SJCRH30 (cell line): ENCODE results near the gene ZSCAN20. TPM values are rescaled to one million over a fixed set of nuclear protein-coding genes. Genes with fewer than 3 reads are reported as not detected.

Source experiments
- DNase-seq, 2 experiments: peaks; one replicate each; pipeline ENCODE4 v3.0.0-alpha.2; 2015 to 2020
- H3K27ac ChIP-seq: fragments of 250-450 bp; sonication (Bioruptor Pico); 2 replicates; pipeline ENCODE4 v1.5.1; 2020; ENCODE audit warnings: mild to moderate bottlenecking, moderate library complexity
- H3K27me3 ChIP-seq: fragments of 250-450 bp; sonication (Bioruptor Pico); 2 replicates; pipeline ENCODE4 v1.5.1; 2020; ENCODE audit warnings: mild to moderate bottlenecking, moderate library complexity
- H3K36me3 ChIP-seq: fragments of 250-450 bp; sonication (Bioruptor Pico); 2 replicates; pipeline ENCODE4 v1.5.1; 2020; ENCODE audit warnings: mild to moderate bottlenecking, moderate library complexity
- H3K4me1 ChIP-seq: fragments of 250-450 bp; sonication (Bioruptor Pico); 2 replicates; pipeline ENCODE4 v1.5.1; 2020; ENCODE audit warnings: mild to moderate bottlenecking, moderate library complexity
- H3K4me3 ChIP-seq: fragments of 250-450 bp; sonication (Bioruptor Pico); 2 replicates; pipeline ENCODE4 v1.5.1; 2020; ENCODE audit warnings: mild to moderate bottlenecking, moderate library complexity
- H3K9me3 ChIP-seq: fragments of 250-450 bp; sonication (Bioruptor Pico); replicated peaks from 2 replicates; pipeline ENCODE4 v1.5.1; 2020; ENCODE audit warnings: mild to moderate bottlenecking, moderate library complexity
- total RNA-seq: library from RNA; depleted of rRNA; stranded (reverse); fragments of >200 nt; shearing (Covaris generic); gene quantifications from 2 replicates; pipeline ENCODE4 v1.2.3, GENCODE V29; 2014; rRNA removed

Gene ZSCAN20
- total RNA-seq: 7.2 and 9.4 TPM in 2 replicates

DNA sequence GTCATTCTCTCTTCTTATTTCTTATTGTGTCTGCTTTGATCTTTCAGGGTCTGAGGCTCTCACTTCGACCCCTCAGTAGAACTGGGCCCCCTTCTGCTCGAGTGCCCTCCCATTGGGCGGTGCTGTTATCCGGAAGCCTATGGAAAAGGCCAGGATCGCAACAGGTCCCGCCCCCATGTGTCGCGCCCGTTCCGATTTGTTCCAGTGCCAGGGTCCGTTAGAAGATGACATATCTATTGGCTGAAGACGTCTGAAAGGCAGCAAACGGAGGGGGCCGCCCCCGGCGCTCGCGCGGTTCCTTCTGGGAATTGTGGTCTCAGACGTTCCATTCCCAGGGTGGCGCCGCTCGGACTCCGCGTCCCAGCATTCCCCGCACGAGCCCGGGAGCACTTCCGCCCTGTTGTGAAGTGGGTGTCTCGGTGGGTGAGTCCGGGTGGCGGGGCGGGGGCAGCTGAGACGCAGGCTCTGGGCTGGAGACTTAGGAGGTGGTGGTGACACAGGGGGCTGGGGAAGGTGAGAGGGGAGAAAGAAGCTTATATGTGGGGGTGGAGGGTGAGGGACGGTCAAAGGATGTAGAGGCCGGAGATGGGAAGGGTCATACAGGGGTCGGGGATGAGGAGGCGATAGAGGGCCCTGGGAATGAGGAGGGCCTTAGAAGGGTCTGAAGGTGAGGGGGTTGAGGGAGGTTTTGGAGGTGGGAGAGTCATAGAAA is at the start of gene ZSCAN20:
ZSCAN20 (plus strand) TSS at position 377 of the 712 bp plus-strand sequence. CDS start 6,644 bp downstream, outside the sequence.
- Histone ChIP-seq H3K36me3 (0 out of 2 replicates have a peak, but pooled peaks cover 2% of the 10 kb centered on the region), H3K4me1 (peaks cover 17% of the 10 kb centered on the region), H3K9me3 (no peaks in the 10 kb centered on the region), H3K27ac (peak within 1 kb of the TSS; percentile 56), H3K27me3 (no peaks in the 10 kb centered on the region), H3K4me3 (peak within 1 kb of the TSS; percentile 72)
- DNase-seq: peak; percentile 99 to 100

DNA sequence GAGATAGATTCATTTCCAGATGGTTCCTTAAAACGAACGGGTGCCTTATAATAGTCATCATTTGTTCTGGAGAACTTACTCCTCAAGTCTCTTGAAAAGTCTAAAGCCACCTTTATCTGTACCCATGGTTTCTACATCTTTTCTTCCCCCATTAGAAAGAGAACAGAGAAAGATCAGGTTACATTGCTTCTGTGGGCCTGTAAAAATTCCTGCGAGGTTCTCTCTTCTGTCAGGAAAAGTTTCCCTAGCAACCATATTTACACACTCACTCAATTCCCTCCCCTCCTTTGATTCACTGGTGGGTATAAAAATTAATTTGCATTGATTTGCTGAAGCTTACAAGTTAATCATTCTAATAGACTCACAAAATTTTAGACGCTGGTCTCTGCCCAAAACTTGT is 48.2 kb upstream of the ZSCAN20 start:
- Histone ChIP-seq H3K36me3 (peaks cover 8% of the 10 kb centered on the region), H3K9me3 (no peaks in the 10 kb centered on the region), H3K4me3 (no peak overlapping the region), H3K4me1 (peaks cover 20% of the 10 kb centered on the region; the same call in 1 of the 2 replicates), H3K27ac (no peak overlapping the region), H3K27me3 (no peaks in the 10 kb centered on the region)
- peak in 1 of 2 experiments; percentile 40 for DNase-seq

DNA sequence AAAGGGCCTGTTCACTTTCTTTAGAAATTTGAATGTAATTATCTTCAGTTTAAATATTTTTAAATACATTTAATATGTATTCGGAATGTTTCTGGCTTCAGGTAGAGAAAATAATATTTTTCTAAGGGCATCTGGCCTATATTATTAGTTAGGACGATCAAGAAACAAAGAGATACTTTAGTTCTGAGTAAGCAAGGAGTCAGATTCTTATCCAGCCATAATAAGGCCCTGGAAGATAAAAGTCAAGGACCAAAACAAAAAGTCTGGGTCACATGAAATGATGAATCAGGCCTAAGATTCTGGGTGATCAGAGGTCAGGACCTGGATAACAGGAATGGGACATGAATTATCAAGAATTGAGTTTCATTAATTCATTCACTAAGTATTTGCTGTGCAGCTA is 47.8 kb upstream of the ZSCAN20 start:
- Histone ChIP-seq H3K9me3 (no peaks in the 10 kb centered on the region), H3K27me3 (no peaks in the 10 kb centered on the region), H3K4me1 (peaks cover 25% of the 10 kb centered on the region; the same call in 1 of the 2 replicates), H3K27ac (no peak overlapping the region), H3K4me3 (no peak overlapping the region), H3K36me3 (peaks cover 8% of the 10 kb centered on the region)
- no peak for DNase-seq

- no peaks in the 10 kb centered on the region for H3K27me3 ChIP-seq
- H3K27ac ChIP-seq: no peak overlapping the region
- peaks cover 25% of the 10 kb centered on the region; the same call in 1 of the 2 replicates for H3K4me1 ChIP-seq
- H3K4me3 ChIP-seq: no peak overlapping the region
- H3K36me3 ChIP-seq: peaks cover 8% of the 10 kb centered on the region
- no peaks in the 10 kb centered on the region for H3K9me3 ChIP-seq
- no peak for DNase-seq
These were observed 46.5 kb upstream of the ZSCAN20 start for GRCh38 chr1:33425900-33426299.

DNA sequence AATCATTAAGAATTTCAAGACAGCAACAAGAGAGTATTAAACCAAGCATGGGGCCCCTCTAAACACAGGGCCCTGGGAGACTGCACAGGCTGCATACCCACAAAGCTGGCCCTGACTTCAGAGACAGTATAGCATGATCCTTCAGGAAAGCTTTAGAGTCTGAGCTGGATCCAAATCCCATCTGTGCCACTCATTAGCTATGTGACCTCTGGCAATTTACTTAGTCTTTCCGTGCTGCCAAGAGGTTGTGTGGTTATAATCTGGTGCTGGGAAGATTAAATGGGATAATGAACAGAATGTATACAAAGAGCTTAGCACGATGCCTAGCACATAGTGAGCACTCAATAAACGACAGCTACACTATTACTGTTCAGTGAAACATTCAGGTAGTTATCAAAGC is 45.5 kb upstream of the ZSCAN20 start:
- no peaks in the 10 kb centered on the region for H3K9me3 ChIP-seq
- no peak overlapping the region for H3K27ac ChIP-seq
- DNase-seq: no peak
- no peaks in the 10 kb centered on the region for H3K27me3 ChIP-seq
- peaks cover 28% of the 10 kb centered on the region for H3K4me1 ChIP-seq
- H3K36me3 ChIP-seq: peaks cover 8% of the 10 kb centered on the region
- H3K4me3 ChIP-seq: no peak overlapping the region

DNA sequence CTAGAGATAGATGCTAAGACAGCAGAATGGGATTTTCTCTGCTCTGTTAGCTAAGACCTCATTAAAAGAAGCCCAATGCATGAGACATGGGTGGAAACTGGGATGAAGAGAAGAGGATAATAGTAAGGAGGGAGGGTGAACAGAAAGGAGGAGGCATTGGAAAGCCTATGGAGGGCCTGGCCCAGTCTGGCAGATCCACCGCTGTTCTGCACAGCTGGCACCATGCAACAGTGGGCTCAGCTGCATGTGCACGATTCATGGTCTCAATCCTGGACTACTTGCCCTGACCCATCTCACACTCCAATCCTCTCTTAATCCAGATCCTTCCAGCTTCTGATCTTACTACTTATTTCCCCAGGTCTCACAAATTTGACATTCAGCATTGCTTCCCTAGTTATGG is 43.8 kb upstream of the ZSCAN20 start:
- H3K36me3 ChIP-seq: peaks cover 8% of the 10 kb centered on the region
- H3K4me3 ChIP-seq: no peak overlapping the region
- H3K27me3 ChIP-seq: no peaks in the 10 kb centered on the region
- H3K27ac ChIP-seq: no peak overlapping the region
- peaks cover 34% of the 10 kb centered on the region for H3K4me1 ChIP-seq
- H3K9me3 ChIP-seq: no peaks in the 10 kb centered on the region
- no peak for DNase-seq

- H3K27ac ChIP-seq: no peak overlapping the region
- H3K36me3 ChIP-seq: peaks cover 8% of the 10 kb centered on the region
- no peaks in the 10 kb centered on the region for H3K9me3 ChIP-seq
- DNase-seq: no peak
- peaks cover 38% of the 10 kb centered on the region for H3K4me1 ChIP-seq
- peak overlapping the region; percentile 78 for H3K4me3 ChIP-seq
- no peaks in the 10 kb centered on the region for H3K27me3 ChIP-seq
These were observed 43.1 kb upstream of the ZSCAN20 start for GRCh38 chr1:33429332-33429731.

- Histone ChIP-seq H3K27me3 (no peaks in the 10 kb centered on the region), H3K9me3 (no peaks in the 10 kb centered on the region), H3K27ac (peak overlapping the region; percentile 27; the same call in 1 of the 2 replicates), H3K4me1 (peaks cover 42% of the 10 kb centered on the region), H3K36me3 (peaks cover 7% of the 10 kb centered on the region), H3K4me3 (peak overlapping the region; percentile 78)
- DNase-seq: peak; percentile 66 to 74
These were observed 42.4 kb upstream of the ZSCAN20 start for GRCh38 chr1:33429856-33430691.

DNA sequence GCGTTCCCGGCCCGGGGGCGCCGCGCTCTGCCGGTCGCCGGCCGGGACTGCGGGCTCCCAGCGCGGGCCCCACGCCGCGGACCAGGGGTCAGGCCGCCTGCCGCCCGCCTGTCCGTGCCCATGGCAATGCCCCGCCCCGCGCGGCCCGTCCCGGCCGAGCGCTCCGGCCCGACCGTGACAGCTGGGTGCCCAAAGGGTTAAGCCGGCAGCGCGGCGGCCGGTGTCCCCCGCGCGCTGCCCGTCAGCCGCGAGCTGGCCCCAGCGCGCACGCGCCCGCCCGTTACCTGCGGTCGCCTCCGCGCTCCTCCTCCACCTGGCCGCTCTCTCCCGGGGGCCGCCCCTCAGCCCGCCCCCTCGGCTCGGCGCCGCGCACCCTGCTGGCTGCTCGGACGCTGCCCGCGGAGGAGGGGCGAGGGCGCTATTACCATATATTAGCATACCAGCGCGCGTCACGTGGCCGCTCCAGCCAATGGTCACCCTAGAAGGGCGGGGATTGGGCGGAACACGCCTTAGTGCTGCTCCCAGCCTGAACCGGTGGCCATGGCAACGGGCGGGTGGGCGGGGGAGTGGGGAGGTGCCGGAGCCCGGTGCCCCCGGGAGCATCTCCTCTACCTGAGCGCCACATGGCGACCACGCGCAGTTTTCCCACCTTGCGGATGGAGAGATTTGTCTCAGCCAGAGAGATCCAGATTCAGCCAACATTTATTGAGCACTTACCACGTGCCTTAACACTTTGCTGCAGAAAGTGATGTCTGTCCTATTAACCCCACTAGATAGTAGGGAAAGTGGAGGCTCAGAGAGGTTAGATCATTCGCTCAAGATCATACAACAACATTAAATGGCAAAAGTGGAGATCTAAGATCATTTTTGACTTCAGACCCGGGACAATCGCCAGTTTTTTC is 41.5 kb upstream of the ZSCAN20 start, which contains the start of gene PHC2:
PHC2 (minus strand) TSS at position 404 of the 902 bp plus-strand sequence. CDS start 55,556 bp downstream, outside the sequence.
- Histone ChIP-seq H3K9me3 (no peaks in the 10 kb centered on the region), H3K36me3 (no peaks in the 10 kb centered on the region), H3K27me3 (no peaks in the 10 kb centered on the region), H3K4me3 (peak within 1 kb of the TSS; percentile 78), H3K27ac (peak within 1 kb of the TSS; percentile 27; the same call in 1 of the 2 replicates), H3K4me1 (peaks cover 48% of the 10 kb centered on the region)
- DNase-seq: peak; percentile 99

GRCh38 chr1:33433509-33434362 is 38.7 kb upstream of the ZSCAN20 start:
- no peak overlapping the region for H3K27ac ChIP-seq
- DNase-seq: peak; percentile 58 to 65
- H3K4me3 ChIP-seq: no peak overlapping the region
- no peaks in the 10 kb centered on the region for H3K9me3 ChIP-seq
- H3K4me1 ChIP-seq: peaks cover 47% of the 10 kb centered on the region
- no peaks in the 10 kb centered on the region for H3K36me3 ChIP-seq
- no peaks in the 10 kb centered on the region for H3K27me3 ChIP-seq

DNA sequence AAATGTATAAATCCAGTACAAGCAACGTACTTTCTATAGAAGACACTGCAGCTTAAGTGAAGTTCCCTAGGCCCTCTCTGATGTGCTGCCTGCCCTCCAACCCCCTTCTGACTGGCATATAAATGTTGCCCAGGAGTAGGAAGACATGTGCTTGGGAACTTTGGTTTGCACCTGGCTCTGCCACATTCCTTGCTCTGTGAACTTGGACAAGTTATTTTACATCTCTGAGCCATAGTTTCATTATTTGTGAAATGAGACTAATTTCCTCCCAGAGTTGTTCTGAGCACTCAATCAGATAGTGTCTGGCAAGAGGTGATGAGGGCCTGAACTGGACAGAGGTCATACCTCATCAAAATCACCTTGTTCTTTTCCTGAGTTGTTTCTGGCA is 38.1 kb upstream of the ZSCAN20 start:
- H3K27ac ChIP-seq: no peak overlapping the region
- no peak for DNase-seq
- H3K4me1 ChIP-seq: peaks cover 43% of the 10 kb centered on the region
- H3K4me3 ChIP-seq: no peak overlapping the region
- H3K27me3 ChIP-seq: no peaks in the 10 kb centered on the region
- H3K9me3 ChIP-seq: no peaks in the 10 kb centered on the region
- no peaks in the 10 kb centered on the region for H3K36me3 ChIP-seq

DNA sequence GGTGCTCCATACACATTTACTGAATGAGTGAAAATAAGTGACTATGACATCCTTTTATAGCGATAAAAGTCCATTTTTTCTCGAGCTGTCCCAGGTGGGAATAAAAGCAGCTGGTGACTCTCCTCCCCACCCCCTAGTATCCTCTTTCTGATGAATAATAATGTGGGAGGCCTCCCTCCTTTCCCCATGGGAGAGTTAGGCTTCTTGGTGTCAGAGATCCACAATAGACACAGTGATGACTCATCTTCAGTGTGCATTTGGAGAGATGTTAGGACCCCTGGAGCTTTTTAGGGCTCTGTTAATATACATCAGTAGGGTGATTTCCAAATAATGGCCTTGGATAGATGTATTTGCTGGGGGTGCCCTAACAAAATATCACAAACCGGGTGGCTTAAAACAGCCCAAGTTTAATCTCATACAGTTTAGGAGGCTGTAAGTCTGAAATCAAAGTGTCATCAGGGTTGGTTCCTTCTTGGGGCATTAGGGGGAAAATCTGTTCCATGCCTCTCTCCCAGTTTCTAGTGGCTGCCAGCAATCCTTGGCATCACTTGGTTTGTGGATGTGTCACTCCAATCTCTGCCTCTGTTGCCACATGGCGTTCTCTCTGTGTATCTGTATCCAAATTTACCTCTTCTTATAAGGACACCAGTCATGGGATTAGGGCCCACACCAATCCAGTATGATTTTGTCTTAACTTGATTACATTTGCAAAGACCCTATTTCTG is 37.2 kb upstream of the ZSCAN20 start:
- Histone ChIP-seq H3K4me3 (no peak overlapping the region), H3K9me3 (no peaks in the 10 kb centered on the region), H3K27me3 (no peaks in the 10 kb centered on the region), H3K4me1 (peaks cover 40% of the 10 kb centered on the region), H3K27ac (no peak overlapping the region), H3K36me3 (no peaks in the 10 kb centered on the region)
- peak; percentile 55 to 76 for DNase-seq
